HepG2 (cell line): Measurements from ENCODE around the gene SLC41A1. TPM values are rescaled to one million over a fixed set of nuclear protein-coding genes. Genes with fewer than 3 reads are reported as not detected.
A peak's percentile ranks its signal among the peaks of the same experiment; 100 is the strongest.

Source experiments
- CREB3 ChIP-seq: sonication (generic); formaldehyde crosslinking; IDR thresholded peaks from 2 replicates; pipeline ENCODE4 v1.5.0; 2020; ENCODE audit warnings: missing genetic modification reagents
- HNF4A ChIP-seq: sonication (generic); formaldehyde crosslinking; IDR thresholded peaks from 2 replicates; pipeline ENCODE4 v1.4.0; 2020; ENCODE audit warnings: missing genetic modification reagents
- KAT2B ChIP-seq: fragments of 150-350 bp; IDR thresholded peaks from 2 replicates; pipeline ENCODE4 v1.6.1; 2014; ENCODE audit warnings: low read depth, low read length, borderline replicate concordance
- KAT7 ChIP-seq: IDR thresholded peaks from 2 replicates; pipeline ENCODE4 v1.6.1; 2018; ENCODE audit warnings: borderline replicate concordance, missing compliant biosample characterization
- NBN ChIP-seq: fragments of 450-650 bp; conservative IDR thresholded peaks from 2 replicates; pipeline ENCODE4 v1.6.1; 2017
- TOPORS ChIP-seq: sonication (generic); formaldehyde crosslinking; IDR thresholded peaks from 2 replicates; pipeline ENCODE4 v1.8.0; 2023; ENCODE audit warnings: mild to moderate bottlenecking, missing genetic modification reagents
- U2AF1 ChIP-seq: fragments of 200-400 bp; formaldehyde crosslinking; optimal IDR thresholded peaks from 2 replicates; pipeline ENCODE3; 2017; ENCODE audit warnings: mild to moderate bottlenecking, low read depth, low read length
- ZFP91 ChIP-seq: sonication (generic); formaldehyde crosslinking; IDR thresholded peaks from 2 replicates; pipeline ENCODE4 v1.9.0; 2022; ENCODE audit warnings: missing genetic modification reagents, mild to moderate bottlenecking, borderline replicate concordance
- ZFY ChIP-seq: sonication (generic); formaldehyde crosslinking; IDR thresholded peaks from 2 replicates; pipeline ENCODE4 v1.4.0; 2020; ENCODE audit warnings: missing genetic modification reagents
- ZNF230 ChIP-seq: sonication (generic); formaldehyde crosslinking; IDR thresholded peaks from 2 replicates; pipeline ENCODE4 v1.4.0; 2020; ENCODE audit warnings: mild to moderate bottlenecking, missing genetic modification reagents
- ZNF382 ChIP-seq: sonication (generic); formaldehyde crosslinking; IDR thresholded peaks from 2 replicates; pipeline ENCODE4 v1.5.0; 2020; ENCODE audit warnings: missing genetic modification reagents, mild to moderate bottlenecking, borderline replicate concordance
- ZNF460 ChIP-seq: sonication (generic); formaldehyde crosslinking; IDR thresholded peaks from 2 replicates; pipeline ENCODE4 v1.5.1; 2020; ENCODE audit warnings: missing genetic modification reagents, mild to moderate bottlenecking, borderline replicate concordance
- ZNF562 ChIP-seq: sonication (generic); formaldehyde crosslinking; IDR thresholded peaks from 2 replicates; pipeline ENCODE4 v1.8.0; 2022; ENCODE audit warnings: missing genetic modification reagents, borderline replicate concordance
- ZNF572 ChIP-seq: sonication (generic); formaldehyde crosslinking; IDR thresholded peaks from 2 replicates; pipeline ENCODE4 v1.5.1; 2020; ENCODE audit warnings: mild to moderate bottlenecking, missing genetic modification reagents
- ZNF605 ChIP-seq: sonication (generic); formaldehyde crosslinking; IDR thresholded peaks from 2 replicates; pipeline ENCODE4 v1.8.0; 2022; ENCODE audit warnings: mild to moderate bottlenecking, missing genetic modification reagents
- ZNF639 ChIP-seq: conservative IDR thresholded peaks from 2 replicates; pipeline ENCODE4 v1.6.1; 2018; ENCODE audit warnings: missing genetic modification reagents
- ZNF776 ChIP-seq: sonication (generic); formaldehyde crosslinking; IDR thresholded peaks from 2 replicates; pipeline ENCODE4 v1.4.0; 2020; ENCODE audit warnings: mild to moderate bottlenecking, missing genetic modification reagents
- ZSCAN20 ChIP-seq: sonication (generic); formaldehyde crosslinking; IDR thresholded peaks from 2 replicates; pipeline ENCODE4 v1.4.0; 2020; ENCODE audit warnings: missing genetic modification reagents, mild to moderate bottlenecking, borderline replicate concordance
- polyA plus RNA-seq, 8 experiments: library from polyadenylated mRNA; depleted of rRNA in 3 of 8; stranded (reverse) in 7 of 8; unstranded in 1 of 8; fragments of >200 nt; fragmentation: Illumina TruSeq in 4 of 8; extraction: Trizol in 4 of 8; gene quantifications; 2 replicates each; pipeline versions ENCODE4 v1.2.1 to v1.2.3, GENCODE V29; 2011 to 2016; ENCODE audit warnings: low read depth in 4 of 8, missing spikeins in 1 of 8, mixed read lengths in 1 of 8; ENCODE audit not compliant: insufficient read depth in 1 of 8
- total RNA-seq, 5 experiments: library from RNA; depleted of rRNA; stranded (reverse); fragments of >200 nt; fragmentation: Illumina TruSeq; extraction: Trizol; gene quantifications; 2 replicates each; pipeline ENCODE4 v1.2.3, GENCODE V29; 2016; ENCODE audit warnings: low read depth in 1 of 5
- TF ChIP-seq, protein P1 (sequence below): sonication (generic); formaldehyde crosslinking; IDR thresholded peaks from 2 replicates; pipeline ENCODE4 v1.8.1; 2023; ENCODE audit warnings: mild to moderate bottlenecking, moderate library complexity, missing genetic modification reagents
- TF ChIP-seq, protein P2 (sequence below): IDR thresholded peaks from 2 replicates; pipeline ENCODE4 v1.6.1; 2016; ENCODE audit warnings: low read depth, borderline replicate concordance
- TF ChIP-seq, protein P3 (sequence below): sonication (generic); formaldehyde crosslinking; IDR thresholded peaks from 2 replicates; pipeline ENCODE4 v1.9.0; 2021; ENCODE audit warnings: missing genetic modification reagents, borderline replicate concordance

Gene SLC41A1
- total and polyA plus RNA-seq, 2 of the 13 experiments (the other 11 are each of a cell fraction or from before 2014, with no cell fraction given) = 2.2 to 4.6 TPM

- TF ChIP-seq TOPORS (peak; percentile 53; the same call in 1 of the 2 replicates), U2AF1 (no peak), KAT7 (CRISPR knock-in tag) (no peak), NBN (no peak), ZNF382 (CRISPR knock-in tag) (no peak), ZNF776 (CRISPR knock-in tag) (0 out of 2 replicates have a peak, but pooled peaks have one; percentile 50), ZFY (CRISPR knock-in tag) (peak; percentile 50; the same call in 1 of the 2 replicates), ZNF572 (CRISPR knock-in tag) (no peak), ZFP91 (peak; percentile 16; the same call in 1 of the 2 replicates), HNF4A (CRISPR knock-in tag) (no peak), KAT2B (no peak), CREB3 (CRISPR knock-in tag) (no peak), ZNF639 (CRISPR knock-in tag) (no peak), ZNF460 (no peak), ZNF230 (0 out of 2 replicates have a peak, but pooled peaks have one; percentile 58), ZNF605 (no peak), ZNF562 (CRISPR knock-in tag) (no peak), ZSCAN20 (CRISPR knock-in tag) (0 out of 2 replicates have a peak, but pooled peaks have one; percentile 45)
- TF ChIP-seq, protein P1, sequence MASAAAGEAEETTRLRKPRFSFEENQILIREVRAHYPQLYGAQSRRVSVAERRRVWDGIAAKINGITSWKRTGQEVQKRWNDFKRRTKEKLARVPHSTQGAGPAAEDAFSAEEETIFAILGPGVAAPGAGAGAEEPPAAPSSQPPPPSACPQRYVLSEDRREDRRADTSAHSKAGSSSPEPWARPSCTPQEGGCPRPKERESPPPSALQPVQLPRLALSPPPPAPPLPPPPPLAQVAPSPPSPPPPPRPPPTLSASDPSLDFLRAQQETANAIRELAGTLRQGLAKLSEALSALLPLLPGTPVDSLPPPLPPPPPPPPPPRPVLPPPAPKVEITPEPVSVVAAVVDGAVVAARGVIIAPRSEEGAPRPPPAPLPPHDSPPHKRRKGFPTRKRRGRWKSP (CRISPR knock-in tag) = 0 out of 2 replicates have a peak, but pooled peaks have one; percentile 34
- TF ChIP-seq, protein P2, sequence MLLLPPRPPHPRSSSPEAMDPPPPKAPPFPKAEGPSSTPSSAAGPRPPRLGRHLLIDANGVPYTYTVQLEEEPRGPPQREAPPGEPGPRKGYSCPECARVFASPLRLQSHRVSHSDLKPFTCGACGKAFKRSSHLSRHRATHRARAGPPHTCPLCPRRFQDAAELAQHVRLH = peak; percentile 17; the same call in 1 of the 2 replicates
- TF ChIP-seq, protein P3, sequence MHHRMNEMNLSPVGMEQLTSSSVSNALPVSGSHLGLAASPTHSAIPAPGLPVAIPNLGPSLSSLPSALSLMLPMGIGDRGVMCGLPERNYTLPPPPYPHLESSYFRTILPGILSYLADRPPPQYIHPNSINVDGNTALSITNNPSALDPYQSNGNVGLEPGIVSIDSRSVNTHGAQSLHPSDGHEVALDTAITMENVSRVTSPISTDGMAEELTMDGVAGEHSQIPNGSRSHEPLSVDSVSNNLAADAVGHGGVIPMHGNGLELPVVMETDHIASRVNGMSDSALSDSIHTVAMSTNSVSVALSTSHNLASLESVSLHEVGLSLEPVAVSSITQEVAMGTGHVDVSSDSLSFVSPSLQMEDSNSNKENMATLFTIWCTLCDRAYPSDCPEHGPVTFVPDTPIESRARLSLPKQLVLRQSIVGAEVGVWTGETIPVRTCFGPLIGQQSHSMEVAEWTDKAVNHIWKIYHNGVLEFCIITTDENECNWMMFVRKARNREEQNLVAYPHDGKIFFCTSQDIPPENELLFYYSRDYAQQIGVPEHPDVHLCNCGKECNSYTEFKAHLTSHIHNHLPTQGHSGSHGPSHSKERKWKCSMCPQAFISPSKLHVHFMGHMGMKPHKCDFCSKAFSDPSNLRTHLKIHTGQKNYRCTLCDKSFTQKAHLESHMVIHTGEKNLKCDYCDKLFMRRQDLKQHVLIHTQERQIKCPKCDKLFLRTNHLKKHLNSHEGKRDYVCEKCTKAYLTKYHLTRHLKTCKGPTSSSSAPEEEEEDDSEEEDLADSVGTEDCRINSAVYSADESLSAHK (CRISPR knock-in tag) = no peak
Measured at GRCh38 chr1:205812878-205813754, at the start of gene SLC41A1 (continued).
